Right kidney (tissue), 1 donor: ENCODE results near the gene ZBTB4.

Source experiments
- DNase-seq: peaks from one replicate; pipeline ENCODE4 v3.0.0-alpha.2; 2016

The ZBTB4 gene

GRCh38 chr17:7419819-7420610 is 59.4 kb downstream of the ZBTB4 start, which contains the start of gene SPEM1:
SPEM1 (plus strand) TSS chr17:7420324; CDS start chr17:7420385, 61 bp downstream.
- no peak for DNase-seq

- no peak for DNase-seq
Measured at GRCh38 chr17:7418472-7419152, 60.8 kb downstream of the ZBTB4 start.

- no peak for DNase-seq
Measured at GRCh38 chr17:7417056-7417655, 62.3 kb downstream of the ZBTB4 start.

GRCh38 chr17:7416323-7416722 is 63.1 kb downstream of the ZBTB4 start:
- no peak for DNase-seq

GRCh38 chr17:7415784-7416183 is 63.6 kb downstream of the ZBTB4 start:
- DNase-seq: no peak

GRCh38 chr17:7414837-7415236 is 64.6 kb downstream of the ZBTB4 start:
- no peak for DNase-seq

GRCh38 chr17:7413346-7413985 is 66.0 kb downstream of the ZBTB4 start:
- no peak for DNase-seq

GRCh38 chr17:7411427-7411750 is 68.0 kb downstream of the ZBTB4 start:
- DNase-seq: no peak

- DNase-seq: no peak
Measured at GRCh38 chr17:7410634-7411426, 68.6 kb downstream of the ZBTB4 start.

- no peak for DNase-seq
Measured at GRCh38 chr17:7409716-7410115, 69.7 kb downstream of the ZBTB4 start.
